HG03442 (cell line): Measurements from ENCODE around the gene KCNMA1.

Source experiments
- ATAC-seq: cut with Tn5 transposase; IDR thresholded peaks from one replicate; pipeline ENCODE4 v1.9.1; 2021; ENCODE audit warnings: mild to moderate bottlenecking, moderate library complexity; ENCODE audit not compliant: unreplicated experiment

Gene KCNMA1

GRCh38 chr10:77231375-77231774 lies 406.2 kb downstream of the KCNMA1 start:
- ATAC-seq = no peak

- ATAC-seq = no peak
Observed at GRCh38 chr10:77230194-77230593, 407.4 kb downstream of the KCNMA1 start.

- ATAC-seq = no peak
Observed at GRCh38 chr10:77229704-77230103, 407.9 kb downstream of the KCNMA1 start.

- no peak for ATAC-seq
Observed at GRCh38 chr10:77228559-77228958, 409.0 kb downstream of the KCNMA1 start.

GRCh38 chr10:77226853-77227565 lies 410.6 kb downstream of the KCNMA1 start:
- no peak for ATAC-seq

GRCh38 chr10:77226452-77226851 lies 411.2 kb downstream of the KCNMA1 start:
- ATAC-seq = no peak

GRCh38 chr10:77226020-77226419 lies 411.6 kb downstream of the KCNMA1 start:
- ATAC-seq = no peak

GRCh38 chr10:77223526-77224460 lies 413.8 kb downstream of the KCNMA1 start:
- no peak for ATAC-seq

GRCh38 chr10:77220150-77220549 lies 417.5 kb downstream of the KCNMA1 start:
- ATAC-seq = no peak

- ATAC-seq = no peak
Observed at GRCh38 chr10:77219046-77219445, 418.6 kb downstream of the KCNMA1 start.

- ATAC-seq = no peak
Observed at GRCh38 chr10:77214799-77215198, 422.8 kb downstream of the KCNMA1 start.

GRCh38 chr10:77212632-77213031 lies 425.0 kb downstream of the KCNMA1 start:
- no peak for ATAC-seq

- ATAC-seq = no peak
Observed at GRCh38 chr10:77210645-77211044, 427.0 kb downstream of the KCNMA1 start.

GRCh38 chr10:77208684-77209256 lies 428.8 kb downstream of the KCNMA1 start:
- ATAC-seq = no peak

- no peak for ATAC-seq
Observed at GRCh38 chr10:77207828-77208185, 429.8 kb downstream of the KCNMA1 start.

GRCh38 chr10:77207182-77207827 lies 430.3 kb downstream of the KCNMA1 start:
- no peak for ATAC-seq

- no peak for ATAC-seq
Observed at GRCh38 chr10:77205135-77205534, 432.5 kb downstream of the KCNMA1 start.

- no peak for ATAC-seq
Observed at GRCh38 chr10:77204171-77204570, 433.4 kb downstream of the KCNMA1 start.

- ATAC-seq = no peak
Observed at GRCh38 chr10:77202857-77203256, 434.8 kb downstream of the KCNMA1 start.

- no peak for ATAC-seq
Observed at GRCh38 chr10:77201135-77202106, 436.2 kb downstream of the KCNMA1 start.
